ENCODE measurements around the gene ARMH1. TPM values are rescaled to one million over a fixed set of nuclear protein-coding genes. Genes with fewer than 3 reads are reported as not detected.

The ARMH1 gene
- polyA plus RNA-seq, 1 of the 3 experiments (the other 2 are of a cell fraction): 6.6 TPM

DNA sequence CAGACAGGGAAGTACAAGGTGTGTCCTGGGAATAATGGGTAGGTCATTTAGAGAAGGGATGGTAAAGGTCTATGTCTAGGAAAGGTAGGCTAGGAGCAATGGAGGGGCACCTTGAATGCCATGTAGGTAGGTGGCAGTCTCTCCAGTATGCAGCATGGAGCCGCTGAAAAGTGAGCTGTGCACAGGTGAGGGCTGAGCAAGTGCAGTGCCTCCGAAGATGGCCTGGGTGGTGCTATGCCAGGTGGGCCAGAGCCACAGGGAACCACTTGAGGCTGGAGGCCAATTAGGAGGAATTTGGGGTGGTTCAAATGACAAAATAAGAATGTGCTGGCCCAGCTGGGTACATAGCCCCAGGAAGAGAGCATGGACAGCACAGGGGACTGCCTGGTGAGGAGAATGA lies 31.4 kb downstream of the ARMH1 start:
- H3K4me1 ChIP-seq (ENCODE audit: control insufficient read depth in 1 of 2, insufficient read depth in 2 of 2, low read depth in 1 of 2, low read length in 1 of 2): 0 out of 4 replicates have a peak, but pooled peaks cover 0 to 5% of the 10 kb centered on the region in 2 experiments
- DNase-seq: no peak
- H3F3A ChIP-seq (replicated peaks; ENCODE audit: insufficient read depth): peaks cover 9% of the 10 kb centered on the region
- POLR2A ChIA-PET: no interaction called here
- no peak overlapping the region for H2AFZ ChIP-seq (ENCODE audit: low read depth)
- H3K9ac ChIP-seq: no peak overlapping the region
- CTCF ChIA-PET: interaction anchor here (1.2 to 1.7 kb wide), 5 partner anchors 9 to 31 kb away, joined by 3 to 8 read pairs (median 3); partner anchors contain the start of genes ARMH1, RNU5D-1 and TMEM53
- no peaks in the 10 kb centered on the region for H4K20me1 ChIP-seq (ENCODE audit: insufficient read depth)
- no peaks in the 10 kb centered on the region for H3K9me2 ChIP-seq
- 17% methylated on average over 1 of the region's 2 CpGs for WGBS (ENCODE audit: low lambda C conversion rate)
- H3K9me3 ChIP-seq: no peaks in the 10 kb centered on the region
- no peaks in the 10 kb centered on the region for H3K79me2 ChIP-seq (ENCODE audit: insufficient read depth)
- H3K4me2 ChIP-seq: no peak overlapping the region
- TF ChIP-seq, protein P1, sequence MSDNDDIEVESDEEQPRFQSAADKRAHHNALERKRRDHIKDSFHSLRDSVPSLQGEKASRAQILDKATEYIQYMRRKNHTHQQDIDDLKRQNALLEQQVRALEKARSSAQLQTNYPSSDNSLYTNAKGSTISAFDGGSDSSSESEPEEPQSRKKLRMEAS (IDR thresholded peaks at IDR 0.05; ENCODE audit: low read depth): no peak
- TF ChIP-seq, protein P2, sequence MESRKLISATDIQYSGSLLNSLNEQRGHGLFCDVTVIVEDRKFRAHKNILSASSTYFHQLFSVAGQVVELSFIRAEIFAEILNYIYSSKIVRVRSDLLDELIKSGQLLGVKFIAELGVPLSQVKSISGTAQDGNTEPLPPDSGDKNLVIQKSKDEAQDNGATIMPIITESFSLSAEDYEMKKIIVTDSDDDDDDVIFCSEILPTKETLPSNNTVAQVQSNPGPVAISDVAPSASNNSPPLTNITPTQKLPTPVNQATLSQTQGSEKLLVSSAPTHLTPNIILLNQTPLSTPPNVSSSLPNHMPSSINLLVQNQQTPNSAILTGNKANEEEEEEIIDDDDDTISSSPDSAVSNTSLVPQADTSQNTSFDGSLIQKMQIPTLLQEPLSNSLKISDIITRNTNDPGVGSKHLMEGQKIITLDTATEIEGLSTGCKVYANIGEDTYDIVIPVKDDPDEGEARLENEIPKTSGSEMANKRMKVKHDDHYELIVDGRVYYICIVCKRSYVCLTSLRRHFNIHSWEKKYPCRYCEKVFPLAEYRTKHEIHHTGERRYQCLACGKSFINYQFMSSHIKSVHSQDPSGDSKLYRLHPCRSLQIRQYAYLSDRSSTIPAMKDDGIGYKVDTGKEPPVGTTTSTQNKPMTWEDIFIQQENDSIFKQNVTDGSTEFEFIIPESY (IDR thresholded peaks at IDR 0.05; ENCODE audit: borderline replicate concordance, low read depth): no peak
- TF ChIP-seq SMC3 (IDR thresholded peaks at IDR 0.05; ENCODE audit: low read depth, low read length): no peak
- TF ChIP-seq, protein P3, sequence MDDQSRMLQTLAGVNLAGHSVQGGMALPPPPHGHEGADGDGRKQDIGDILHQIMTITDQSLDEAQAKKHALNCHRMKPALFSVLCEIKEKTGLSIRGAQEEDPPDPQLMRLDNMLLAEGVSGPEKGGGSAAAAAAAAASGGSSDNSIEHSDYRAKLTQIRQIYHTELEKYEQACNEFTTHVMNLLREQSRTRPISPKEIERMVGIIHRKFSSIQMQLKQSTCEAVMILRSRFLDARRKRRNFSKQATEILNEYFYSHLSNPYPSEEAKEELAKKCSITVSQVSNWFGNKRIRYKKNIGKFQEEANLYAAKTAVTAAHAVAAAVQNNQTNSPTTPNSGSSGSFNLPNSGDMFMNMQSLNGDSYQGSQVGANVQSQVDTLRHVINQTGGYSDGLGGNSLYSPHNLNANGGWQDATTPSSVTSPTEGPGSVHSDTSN (IDR thresholded peaks at IDR 0.05): no peak
- no peak for TF ChIP-seq FOXJ3 (CRISPR knock-in tag; IDR thresholded peaks at IDR 0.05)
- TF ChIP-seq, protein P4, sequence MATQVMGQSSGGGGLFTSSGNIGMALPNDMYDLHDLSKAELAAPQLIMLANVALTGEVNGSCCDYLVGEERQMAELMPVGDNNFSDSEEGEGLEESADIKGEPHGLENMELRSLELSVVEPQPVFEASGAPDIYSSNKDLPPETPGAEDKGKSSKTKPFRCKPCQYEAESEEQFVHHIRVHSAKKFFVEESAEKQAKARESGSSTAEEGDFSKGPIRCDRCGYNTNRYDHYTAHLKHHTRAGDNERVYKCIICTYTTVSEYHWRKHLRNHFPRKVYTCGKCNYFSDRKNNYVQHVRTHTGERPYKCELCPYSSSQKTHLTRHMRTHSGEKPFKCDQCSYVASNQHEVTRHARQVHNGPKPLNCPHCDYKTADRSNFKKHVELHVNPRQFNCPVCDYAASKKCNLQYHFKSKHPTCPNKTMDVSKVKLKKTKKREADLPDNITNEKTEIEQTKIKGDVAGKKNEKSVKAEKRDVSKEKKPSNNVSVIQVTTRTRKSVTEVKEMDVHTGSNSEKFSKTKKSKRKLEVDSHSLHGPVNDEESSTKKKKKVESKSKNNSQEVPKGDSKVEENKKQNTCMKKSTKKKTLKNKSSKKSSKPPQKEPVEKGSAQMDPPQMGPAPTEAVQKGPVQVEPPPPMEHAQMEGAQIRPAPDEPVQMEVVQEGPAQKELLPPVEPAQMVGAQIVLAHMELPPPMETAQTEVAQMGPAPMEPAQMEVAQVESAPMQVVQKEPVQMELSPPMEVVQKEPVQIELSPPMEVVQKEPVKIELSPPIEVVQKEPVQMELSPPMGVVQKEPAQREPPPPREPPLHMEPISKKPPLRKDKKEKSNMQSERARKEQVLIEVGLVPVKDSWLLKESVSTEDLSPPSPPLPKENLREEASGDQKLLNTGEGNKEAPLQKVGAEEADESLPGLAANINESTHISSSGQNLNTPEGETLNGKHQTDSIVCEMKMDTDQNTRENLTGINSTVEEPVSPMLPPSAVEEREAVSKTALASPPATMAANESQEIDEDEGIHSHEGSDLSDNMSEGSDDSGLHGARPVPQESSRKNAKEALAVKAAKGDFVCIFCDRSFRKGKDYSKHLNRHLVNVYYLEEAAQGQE (IDR thresholded peaks at IDR 0.05; ENCODE audit: low read depth, low read length): no peak
- TF ChIP-seq TCF12 (IDR thresholded peaks at IDR 0.05): no peak
- TF ChIP-seq MEF2A (IDR thresholded peaks at IDR 0.05; ENCODE audit: borderline replicate concordance, low read depth): no peak
- no peak for TF ChIP-seq GABPA (IDR thresholded peaks at IDR 0.05; ENCODE audit: low read depth)
- TF ChIP-seq RCOR1 (IDR thresholded peaks at IDR 0.05; ENCODE audit: low read length): no peak
- TF ChIP-seq EP300 (IDR thresholded peaks at IDR 0.05; ENCODE audit: borderline replicate concordance in 1 of 2, low read depth in 1 of 2, low read length in 1 of 2): no peak
- no peak for TF ChIP-seq GATA2 (CRISPR knock-in tag; IDR thresholded peaks at IDR 0.05)
- no peak for TF ChIP-seq POLR2AphosphoS5 (IDR thresholded peaks at IDR 0.05; ENCODE audit: low read depth, low read length)
- TF ChIP-seq JUND (IDR thresholded peaks at IDR 0.05): no peak
- no peak for TF ChIP-seq NRF1 (IDR thresholded peaks at IDR 0.05; ENCODE audit: low read depth, low read length)
- no peak overlapping the region for H3K4me3 ChIP-seq (ENCODE audit: low read depth in 2 of 2, low read length in 1 of 2)
- H3K27ac ChIP-seq (ENCODE audit: low read depth in 2 of 2, low read length in 1 of 2): no peak overlapping the region
- H3K36me3 ChIP-seq (replicated peaks in 1 of 2; ENCODE audit: control insufficient read depth in 1 of 2, insufficient read depth in 2 of 2, low read length in 1 of 2): no peaks in the 10 kb centered on the region
- no peaks in the 10 kb centered on the region for H3K27me3 ChIP-seq (ENCODE audit: insufficient read depth)
